ENCODE results near the gene JADE1.

JADE1 gene

GRCh38 chr4:128869776-128870509 is 60.4 kb downstream of the JADE1 start:
- in situ Hi-C loops (cut with HindIII; ENCODE audit: low sequenced_read_pairs), result loop anchor here (25.0 kb wide), 1 partner anchor 408 kb away; no protein-coding TSS in a partner anchor
- no peak for TF ChIP-seq CTCF (IDR thresholded peaks at IDR 0.05; ENCODE audit: low read depth, low read length, missing control alignments)
- H3K4me3 ChIP-seq (ENCODE audit: low read depth, low read length), result no peak overlapping the region
- no peak for DNase-seq (ENCODE audit: low read depth)

GRCh38 chr4:128871948-128872347 is 62.4 kb downstream of the JADE1 start:
- in situ Hi-C loops (cut with HindIII; ENCODE audit: low sequenced_read_pairs), result loop anchor here (25.0 kb wide), 1 partner anchor 410 kb away; no protein-coding TSS in a partner anchor
- no peak for TF ChIP-seq CTCF (IDR thresholded peaks at IDR 0.05; ENCODE audit: low read depth, low read length, missing control alignments)
- no peak for DNase-seq (ENCODE audit: low read depth)
- H3K4me3 ChIP-seq (ENCODE audit: low read depth, low read length), result no peak overlapping the region

- TF ChIP-seq CTCF (IDR thresholded peaks at IDR 0.05; ENCODE audit: low read depth, low read length, missing control alignments), result no peak
- DNase-seq (ENCODE audit: low read depth), result no peak
- H3K4me3 ChIP-seq (ENCODE audit: low read depth, low read length), result no peak overlapping the region
These were observed 66.7 kb downstream of the JADE1 start for GRCh38 chr4:128876200-128876599.

GRCh38 chr4:128877934-128878333 is 68.4 kb downstream of the JADE1 start:
- in situ Hi-C loops (cut with HindIII; ENCODE audit: low sequenced_read_pairs), result no loop called here
- no peak overlapping the region for H3K4me3 ChIP-seq (ENCODE audit: low read depth, low read length)
- DNase-seq (ENCODE audit: low read depth), result no peak
- TF ChIP-seq CTCF (IDR thresholded peaks at IDR 0.05; ENCODE audit: low read depth, low read length, missing control alignments), result no peak

More at GRCh38 chr4:128876200-128876599, 66.7 kb downstream of the JADE1 start:
- in situ Hi-C loops (cut with HindIII; ENCODE audit: low sequenced_read_pairs), result no loop called here

- in situ Hi-C loops (cut with HindIII; ENCODE audit: low sequenced_read_pairs), result no loop called here
- DNase-seq (ENCODE audit: low read depth), result no peak
- no peak for TF ChIP-seq CTCF (IDR thresholded peaks at IDR 0.05; ENCODE audit: low read depth, low read length, missing control alignments)
- H3K4me3 ChIP-seq (ENCODE audit: low read depth, low read length), result no peak overlapping the region
These were observed 69.8 kb downstream of the JADE1 start for GRCh38 chr4:128879283-128879682.

GRCh38 chr4:128879971-128880370 is 70.5 kb downstream of the JADE1 start:
- no peak for TF ChIP-seq CTCF (IDR thresholded peaks at IDR 0.05; ENCODE audit: low read depth, low read length, missing control alignments)
- no peak for DNase-seq (ENCODE audit: low read depth)
- no peak overlapping the region for H3K4me3 ChIP-seq (ENCODE audit: low read depth, low read length)
- in situ Hi-C loops (cut with HindIII; ENCODE audit: low sequenced_read_pairs), result no loop called here
